HCT116 (cell line): Measurements from ENCODE around the gene ZNHIT3. TPM values are rescaled to one million over a fixed set of nuclear protein-coding genes. Genes with fewer than 3 reads are reported as not detected.

Source experiments
- ATAC-seq: fragments of 200-7000 bp; cut with Tn5 transposase; 2 replicates; pipeline ENCODE4 v1.9.1; 2020; ENCODE audit warnings: mild to moderate bottlenecking, moderate library complexity
- BruUV-seq: library from RNA; stranded (reverse); fragments of 400-500 nt; replicated peaks from 2 replicates; lab custom pipeline; 2021; lab: Mats Ljungman, UMichigan
- CTCF ChIA-PET: fragments of 300-600 bp; sonication (Branson Sonifier 250); formaldehyde crosslinking; loops from one replicate; lab custom pipeline; 2021; ENCODE audit warnings: antibody characterized with exemption; lab: Charles Lee
- POLR2A ChIA-PET: fragments of 300-600, 350-600 bp; sonication (Branson Sonifier 250); formaldehyde crosslinking; loops from one replicate; lab custom pipeline; 2021; ENCODE audit warnings: antibody characterized with exemption; lab: Charles Lee
- RAD21 ChIA-PET, 2 experiments: fragments of 300-600 bp; sonication (Branson Sonifier 250); formaldehyde crosslinking; loops; one replicate each; lab custom pipeline; 2023; ENCODE audit warnings: low total read pairs in 2 of 2; ENCODE audit not compliant: uncharacterized antibody in 2 of 2, unreplicated experiment in 2 of 2, low non-redundant PET in 1 of 2; lab: Charles Lee
- DNase-seq: peaks from one replicate; pipeline ENCODE4 v3.0.0-alpha.2; 2010; ENCODE audit warnings: low read depth, low spot score
- H2AFZ ChIP-seq: fragments of 200-600 bp; shearing (Covaris generic), sonication (generic); 2 replicates; pipeline ENCODE4 v1.6.1; 2017; ENCODE audit warnings: low read depth, mixed run types, mixed read lengths, antibody characterized with exemption, low read length; ENCODE audit not compliant: poor library complexity, severe bottlenecking
- H3K27ac ChIP-seq: 2 replicates; pipeline ENCODE4 v1.5.1; 2012; ENCODE audit warnings: low read depth, low read length
- H3K27me3 ChIP-seq: fragments of 200-600 bp; sonication (generic); 2 replicates; pipeline ENCODE4 v1.6.1; 2016; ENCODE audit warnings: mixed run types, low read length, mixed read lengths; ENCODE audit not compliant: insufficient read depth
- H3K36me3 ChIP-seq, 2 experiments: fragments of 200-500 bp in 1 of 2; fragments of 200-600 bp in 1 of 2; sonication (Bioruptor generic) in 1 of 2; sonication (generic) in 1 of 2; 2 replicates each; pipeline versions ENCODE4 v1.5.1 to v1.6.1; 2014 to 2016; ENCODE audit warnings: low read length in 2 of 2, inconsistent platforms in 1 of 2, mixed read lengths in 1 of 2, mixed run types in 1 of 2; ENCODE audit not compliant: insufficient read depth in 2 of 2, control insufficient read depth in 1 of 2
- H3K4me1 ChIP-seq, 2 experiments: fragments of 200-600 bp in 1 of 2; sonication (generic) in 1 of 2; 2 replicates each; pipeline versions ENCODE4 v1.5.1 to v1.6.1; 2012 to 2017; ENCODE audit warnings: low read length in 2 of 2, inconsistent platforms in 1 of 2, mild to moderate bottlenecking in 1 of 2, mixed read lengths in 1 of 2, mixed run types in 1 of 2, moderate library complexity in 1 of 2; ENCODE audit not compliant: insufficient read depth in 2 of 2, control insufficient read depth in 1 of 2
- H3K4me2 ChIP-seq: fragments of 200-600 bp; sonication (generic); 2 replicates; pipeline ENCODE4 v1.6.1; 2017; ENCODE audit warnings: mixed run types, low read length, mixed read lengths
- H3K4me3 ChIP-seq, 2 experiments: fragments of 200-600 bp in 1 of 2; sonication (generic) in 1 of 2; replicated peaks in 1 of 2; 2 replicates each; pipeline ENCODE4 v1.5.1; 2011 to 2016; ENCODE audit warnings: low read length in 2 of 2, control low read depth in 1 of 2, low read depth in 1 of 2, mild to moderate bottlenecking in 1 of 2, mixed read lengths in 1 of 2, mixed run types in 1 of 2
- H3K79me2 ChIP-seq: fragments of 200-600 bp; sonication (generic); 2 replicates; pipeline ENCODE4 v1.6.1; 2017; ENCODE audit warnings: mild to moderate bottlenecking, mixed run types, low read length, moderate library complexity, mixed read lengths; ENCODE audit not compliant: insufficient read depth
- H3K9ac ChIP-seq: fragments of 200-600 bp; sonication (generic); 2 replicates; pipeline ENCODE4 v1.6.1; 2016; ENCODE audit warnings: low read length, mixed read lengths
- H3K9me2 ChIP-seq: fragments of 200-600 bp; sonication (generic), shearing (Covaris generic); 2 replicates; pipeline ENCODE4 v1.6.1; 2017; ENCODE audit warnings: mixed run types, mild to moderate bottlenecking, moderate library complexity; ENCODE audit not compliant: insufficient read depth
- H3K9me3 ChIP-seq, 2 experiments: fragments of 200-500 bp in 1 of 2; fragments of 200-600 bp in 1 of 2; sonication (Bioruptor generic) in 1 of 2; sonication (generic) in 1 of 2; 2 replicates each; pipeline ENCODE4 v1.6.1; 2014 to 2017; ENCODE audit warnings: low read length in 2 of 2, mixed read lengths in 2 of 2, inconsistent platforms in 1 of 2, low read depth in 1 of 2, mild to moderate bottlenecking in 1 of 2, mixed run types in 1 of 2, moderate library complexity in 1 of 2; ENCODE audit not compliant: control insufficient read depth in 1 of 2, insufficient read depth in 1 of 2
- H4K20me1 ChIP-seq: fragments of 200-600 bp; sonication (generic), shearing (Covaris generic); 2 replicates; pipeline ENCODE4 v1.6.1; 2017; ENCODE audit warnings: mixed run types, mild to moderate bottlenecking, moderate library complexity; ENCODE audit not compliant: insufficient read depth
- ATF3 ChIP-seq: IDR thresholded peaks from 2 replicates; pipeline ENCODE4 v1.6.1; 2012
- CBX3 ChIP-seq: IDR thresholded peaks from 2 replicates; pipeline ENCODE4 v1.6.1; 2012; ENCODE audit warnings: low read depth
- EGR1 ChIP-seq: IDR thresholded peaks from 2 replicates; pipeline ENCODE4 v1.6.1; 2012; ENCODE audit warnings: low read depth
- ELF1 ChIP-seq: IDR thresholded peaks from 2 replicates; pipeline ENCODE4 v1.6.1; 2012; ENCODE audit warnings: low read depth, borderline replicate concordance
- EZH2 ChIP-seq: fragments of 200-600 bp; sonication (generic); IDR thresholded peaks from 2 replicates; pipeline ENCODE4 v1.6.1; 2017; ENCODE audit warnings: antibody characterized with exemption, mixed run types
- EZH2phosphoT487 ChIP-seq: fragments of 200-600 bp; IDR thresholded peaks from 2 replicates; pipeline ENCODE4 v1.6.1; 2018; ENCODE audit warnings: antibody characterized with exemption, borderline replicate concordance
- FOSL1 ChIP-seq: IDR thresholded peaks from 2 replicates; pipeline ENCODE4 v1.6.1; 2012; ENCODE audit warnings: low read depth
- JUND ChIP-seq: IDR thresholded peaks from 2 replicates; pipeline ENCODE4 v1.6.1; 2012
- MAX ChIP-seq: IDR thresholded peaks from 2 replicates; pipeline ENCODE4 v1.6.1; 2012
- POLR2A ChIP-seq: IDR thresholded peaks from 2 replicates; pipeline ENCODE4 v1.7.0; 2011; ENCODE audit warnings: borderline replicate concordance; ENCODE audit not compliant: insufficient read depth, insufficient read length; ENCODE audit errors: extremely low read depth
- SIN3A ChIP-seq: IDR thresholded peaks from 2 replicates; pipeline ENCODE4 v1.6.1; 2012; ENCODE audit warnings: low read depth
- SP1 ChIP-seq: IDR thresholded peaks from 2 replicates; pipeline ENCODE4 v1.6.1; 2012; ENCODE audit warnings: low read depth
- SRF ChIP-seq: IDR thresholded peaks from 2 replicates; pipeline ENCODE4 v1.6.1; 2012; ENCODE audit warnings: low read depth
- TCF7L2 ChIP-seq: IDR thresholded peaks from 2 replicates; pipeline ENCODE4 v1.7.0; 2011; ENCODE audit warnings: borderline replicate concordance, inconsistent platforms; ENCODE audit not compliant: insufficient read depth, insufficient read length; ENCODE audit errors: extremely low read depth
- ZNF274 ChIP-seq: fragments of 200-500 bp; sonication (Bioruptor generic); IDR thresholded peaks from 2 replicates; pipeline ENCODE4 v1.6.1; 2014; ENCODE audit warnings: mild to moderate bottlenecking, low read depth, low read length, inconsistent platforms
- intact Hi-C: fragments of 100-400 bp; cut with micrococcal nuclease; formaldehyde crosslinking; loops from 2 replicates; pipeline ENCODE4 v1.10.0; 2022
- total RNA-seq: library from RNA; stranded (reverse); gene quantifications from one replicate; pipeline ENCODE4 v1.2.1, GENCODE V29; 2021; ENCODE audit not compliant: unreplicated experiment
- TF ChIP-seq, protein P1 (sequence below), 3 experiments: fragments of 200-600 bp in 1 of 3; sonication (generic) in 1 of 3; IDR thresholded peaks in 2 of 3; conservative IDR thresholded peaks in 1 of 3; 2 replicates each; pipeline ENCODE4 v1.5.1; 2012 to 2017; ENCODE audit warnings: low read depth in 2 of 3, low read length in 2 of 3, antibody characterized with exemption in 1 of 3, borderline replicate concordance in 1 of 3, control low read depth in 1 of 3, mild to moderate bottlenecking in 1 of 3, mixed read lengths in 1 of 3, mixed run types in 1 of 3, moderate library complexity in 1 of 3; ENCODE audit not compliant: insufficient read depth in 1 of 3

Gene ZNHIT3
- total RNA-seq, 1 experiment from 2014 or later, result 33.9 TPM

GRCh38 chr17:36506831-36507230 is 20.4 kb downstream of the ZNHIT3 start:
- BruUV-seq, result no TSS peak
- Histone ChIP-seq H3K4me1 (no peaks in the 10 kb centered on the region), H3K79me2 (no peaks in the 10 kb centered on the region), H3K27me3 (no peaks in the 10 kb centered on the region)
- TF ChIP-seq FOSL1, result no peak
- TF ChIP-seq POLR2A, result no peak
- TF ChIP-seq CBX3, result no peak
- TF ChIP-seq ZNF274, result no peak
- TF ChIP-seq EZH2, result no peak
- no peak for TF ChIP-seq ATF3
- no peak for TF ChIP-seq SP1
- no peak for TF ChIP-seq EGR1
- no peak for TF ChIP-seq ELF1
- TF ChIP-seq, all 23 proteins: peak for 0
- ChIA-PET RAD21 (no interaction called here), CTCF (no interaction called here), POLR2A (no interaction called here)
- DNase-seq (no peak), ATAC-seq (no peak)
- H3K9ac ChIP-seq, result no peak overlapping the region
- H3K4me2 ChIP-seq, result no peak overlapping the region
- H4K20me1 ChIP-seq, result no peaks in the 10 kb centered on the region
- no peaks in the 10 kb centered on the region for H3K9me2 ChIP-seq
- peaks cover 54 to 73% of the 10 kb centered on the region in 2 experiments for H3K36me3 ChIP-seq
- intact Hi-C loops, result no loop called here
- no peak overlapping the region for H3K27ac ChIP-seq
- no peak overlapping the region for H3K4me3 ChIP-seq
- H3K9me3 ChIP-seq, result no peaks in the 10 kb centered on the region
- H2AFZ ChIP-seq, result no peak overlapping the region

- Histone ChIP-seq H3K36me3 (peaks cover 50 to 72% of the 10 kb centered on the region in 2 experiments), H3K9ac (no peak overlapping the region), H3K4me3 (no peak overlapping the region), H3K27ac (no peak overlapping the region), H3K4me2 (no peak overlapping the region), H3K9me2 (no peaks in the 10 kb centered on the region), H2AFZ (no peak overlapping the region), H3K9me3 (no peaks in the 10 kb centered on the region), H3K4me1 (no peaks in the 10 kb centered on the region), H3K79me2 (no peaks in the 10 kb centered on the region), H3K27me3 (no peaks in the 10 kb centered on the region), H4K20me1 (no peaks in the 10 kb centered on the region)
- CTCF ChIA-PET, result no interaction called here
- RAD21 ChIA-PET, result no interaction called here
- BruUV-seq, result no TSS peak
- intact Hi-C loops, result no loop called here
- POLR2A ChIA-PET, result no interaction called here
- DNase-seq, result no peak
- ATAC-seq, result no peak
- TF ChIP-seq ATF3 (no peak), SIN3A (no peak), CBX3 (no peak), SRF (no peak), EZH2phosphoT487 (no peak), TCF7L2 (no peak), MAX (no peak), JUND (no peak), POLR2A (no peak), ELF1 (no peak), EGR1 (no peak), EZH2 (no peak)
- TF ChIP-seq, protein P1, sequence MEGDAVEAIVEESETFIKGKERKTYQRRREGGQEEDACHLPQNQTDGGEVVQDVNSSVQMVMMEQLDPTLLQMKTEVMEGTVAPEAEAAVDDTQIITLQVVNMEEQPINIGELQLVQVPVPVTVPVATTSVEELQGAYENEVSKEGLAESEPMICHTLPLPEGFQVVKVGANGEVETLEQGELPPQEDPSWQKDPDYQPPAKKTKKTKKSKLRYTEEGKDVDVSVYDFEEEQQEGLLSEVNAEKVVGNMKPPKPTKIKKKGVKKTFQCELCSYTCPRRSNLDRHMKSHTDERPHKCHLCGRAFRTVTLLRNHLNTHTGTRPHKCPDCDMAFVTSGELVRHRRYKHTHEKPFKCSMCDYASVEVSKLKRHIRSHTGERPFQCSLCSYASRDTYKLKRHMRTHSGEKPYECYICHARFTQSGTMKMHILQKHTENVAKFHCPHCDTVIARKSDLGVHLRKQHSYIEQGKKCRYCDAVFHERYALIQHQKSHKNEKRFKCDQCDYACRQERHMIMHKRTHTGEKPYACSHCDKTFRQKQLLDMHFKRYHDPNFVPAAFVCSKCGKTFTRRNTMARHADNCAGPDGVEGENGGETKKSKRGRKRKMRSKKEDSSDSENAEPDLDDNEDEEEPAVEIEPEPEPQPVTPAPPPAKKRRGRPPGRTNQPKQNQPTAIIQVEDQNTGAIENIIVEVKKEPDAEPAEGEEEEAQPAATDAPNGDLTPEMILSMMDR (IDR thresholded peaks at IDR 0.05 in 2 of 3, conservative IDR thresholded peaks at IDR 0.05 in 1 of 3; ENCODE audit: borderline replicate concordance in 1 of 3, insufficient read depth in 1 of 3, low read depth in 2 of 3, low read length in 2 of 3), result no peak
Measured at GRCh38 chr17:36507266-36507665, 20.8 kb downstream of the ZNHIT3 start.
